ENCODE measurements around the gene ADAMTS6. TPM values are rescaled to one million over a fixed set of nuclear protein-coding genes. Genes with fewer than 3 reads are reported as not detected.
"Not testable (repeated sequence)": the region's sequence is repeated elsewhere in the genome, so short reads cannot be mapped to it uniquely, and the experiment has no call there.

The ADAMTS6 gene
- total RNA-seq, 1 donor from 2014 or later: 19.0 TPM

DNA sequence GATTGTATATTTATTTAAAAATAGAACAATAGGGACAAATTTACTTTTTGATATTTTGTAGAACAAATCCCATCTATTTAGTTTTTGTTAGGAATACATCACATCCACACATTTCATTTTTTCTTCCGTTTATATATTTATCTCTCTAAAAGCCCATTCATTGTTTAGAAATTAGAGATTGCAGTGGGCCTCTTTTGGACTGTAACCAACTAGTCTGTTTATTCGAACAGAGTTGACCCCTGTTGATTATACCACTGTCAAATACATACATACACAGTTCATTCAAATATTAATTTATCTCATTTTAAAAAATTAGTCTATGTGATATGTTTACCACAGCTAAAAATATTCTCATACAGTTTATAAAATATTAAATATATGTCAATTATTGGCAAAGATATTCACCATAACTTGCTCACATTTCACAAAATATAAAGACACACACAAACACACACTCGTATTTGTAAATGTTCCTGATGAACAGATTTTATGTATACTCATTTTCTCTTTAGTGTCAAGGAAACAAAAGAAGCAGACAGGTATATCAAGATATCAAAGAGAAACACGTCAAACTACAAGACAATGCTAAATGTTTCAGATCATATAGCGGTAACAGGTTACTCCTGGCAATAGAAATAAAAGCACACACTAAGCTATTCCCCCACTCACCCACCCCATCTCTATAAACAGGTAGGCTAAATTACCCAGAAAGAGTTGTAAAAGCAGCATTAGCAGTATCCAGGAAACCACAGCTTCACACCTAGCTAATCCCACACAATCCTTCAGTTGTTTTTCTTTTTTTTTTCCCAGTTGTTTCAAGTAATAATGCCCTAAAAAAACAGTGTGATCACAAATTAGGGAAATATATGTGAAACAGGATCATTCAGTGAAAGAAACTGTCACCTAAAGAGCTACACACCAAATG lies 283.9 kb downstream of the ADAMTS6 start:
- DNase-seq (ENCODE audit: low spot score): no peak

DNA sequence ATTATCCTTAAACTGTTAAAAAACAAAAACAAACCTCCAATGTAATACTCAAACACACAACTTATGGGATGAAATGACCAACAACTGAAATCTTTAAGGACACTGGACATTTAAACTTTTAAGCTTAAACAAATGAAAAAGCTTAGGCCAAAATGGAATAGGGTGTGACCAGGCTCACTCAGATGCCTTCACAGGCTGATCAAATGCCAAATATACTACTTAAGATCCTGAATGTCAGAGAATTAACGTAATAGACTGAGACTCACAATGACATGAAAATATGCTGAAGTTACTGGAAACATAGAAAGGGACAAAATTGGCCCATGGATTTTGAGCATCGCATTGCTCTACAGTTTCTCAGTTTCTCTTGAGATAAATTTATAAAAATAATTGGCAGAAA lies 286.8 kb downstream of the ADAMTS6 start:
- no peak for DNase-seq (ENCODE audit: low spot score)

DNA sequence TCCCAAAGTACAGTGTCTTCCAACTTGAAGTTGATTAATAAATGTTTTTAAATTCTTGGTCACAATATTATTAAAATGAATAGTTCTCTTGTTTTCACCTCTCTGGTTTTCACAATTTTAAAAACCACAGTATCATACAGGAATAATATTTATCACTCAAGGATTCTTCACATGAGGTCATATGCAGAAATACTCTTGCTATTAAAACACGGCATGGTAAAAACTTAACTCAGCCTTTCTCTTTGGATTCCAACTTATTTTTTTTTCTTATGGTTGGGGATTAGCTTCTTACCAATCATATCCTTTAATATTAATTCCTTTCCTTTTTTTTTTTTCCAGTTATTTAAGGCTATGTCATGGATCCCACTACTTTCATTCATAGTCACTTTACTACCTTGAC lies 289.4 kb downstream of the ADAMTS6 start:
- DNase-seq (ENCODE audit: low spot score): no peak

DNA sequence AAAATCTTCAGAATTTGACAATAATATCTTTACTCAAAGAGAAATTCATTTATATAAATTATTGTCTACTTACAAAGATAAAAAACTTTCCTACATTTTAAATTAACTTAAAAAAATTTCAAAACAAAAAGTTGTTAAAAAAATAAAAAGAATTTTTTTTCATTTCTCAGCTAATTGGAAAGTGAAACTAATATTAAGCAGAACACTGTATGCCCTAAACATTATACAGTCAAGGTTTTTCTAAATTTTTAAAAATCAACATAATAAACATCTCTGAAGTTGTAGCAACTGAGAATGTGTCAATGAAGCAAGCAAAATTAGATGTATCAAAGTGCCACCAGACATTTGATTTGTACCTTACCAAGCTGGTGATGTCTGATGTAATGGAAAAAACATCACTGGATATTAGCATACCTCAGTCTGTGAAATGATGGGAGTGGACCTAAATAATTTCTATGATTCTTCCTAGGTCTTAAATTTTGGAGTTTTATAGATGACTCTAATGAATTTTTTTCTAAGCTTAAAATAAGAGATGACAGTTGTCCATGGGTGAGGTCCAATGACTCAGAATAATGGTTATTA lies 290.1 kb downstream of the ADAMTS6 start:
- no peak for DNase-seq (ENCODE audit: low spot score)

DNA sequence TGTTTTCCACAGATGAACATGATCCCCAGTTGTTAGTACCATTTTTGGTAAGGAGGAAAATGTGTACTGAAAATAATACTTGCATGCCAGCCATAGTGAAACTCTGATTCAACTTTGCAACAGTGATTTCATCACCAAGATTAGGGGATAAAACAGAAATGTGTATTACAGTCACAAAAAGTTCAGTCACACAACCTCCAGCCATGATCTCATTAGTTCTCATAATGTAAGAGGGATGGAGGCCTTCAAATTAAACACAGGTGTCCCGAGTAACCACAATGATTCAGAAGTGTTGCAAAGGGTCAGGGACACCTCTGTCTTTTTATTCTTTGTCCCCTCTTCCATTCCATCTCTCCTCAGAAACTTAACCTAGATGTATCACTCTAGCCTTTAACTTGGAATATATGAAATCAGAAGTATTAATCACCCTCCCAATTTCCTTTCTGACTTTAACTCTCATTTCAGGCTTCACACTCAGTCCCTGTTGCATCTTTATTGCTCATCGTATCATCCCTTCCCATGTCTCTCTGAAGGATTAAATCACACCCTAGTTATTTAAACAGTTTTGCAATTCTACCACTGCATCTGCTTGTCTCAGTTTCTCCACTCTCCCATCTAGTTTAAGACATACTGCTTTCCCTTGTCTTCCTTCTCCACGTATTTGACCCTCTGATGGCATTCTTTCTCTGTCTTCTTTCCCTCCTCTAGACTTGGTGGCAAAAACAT lies 291.2 kb downstream of the ADAMTS6 start:
- no peak for DNase-seq (ENCODE audit: low spot score)

DNA sequence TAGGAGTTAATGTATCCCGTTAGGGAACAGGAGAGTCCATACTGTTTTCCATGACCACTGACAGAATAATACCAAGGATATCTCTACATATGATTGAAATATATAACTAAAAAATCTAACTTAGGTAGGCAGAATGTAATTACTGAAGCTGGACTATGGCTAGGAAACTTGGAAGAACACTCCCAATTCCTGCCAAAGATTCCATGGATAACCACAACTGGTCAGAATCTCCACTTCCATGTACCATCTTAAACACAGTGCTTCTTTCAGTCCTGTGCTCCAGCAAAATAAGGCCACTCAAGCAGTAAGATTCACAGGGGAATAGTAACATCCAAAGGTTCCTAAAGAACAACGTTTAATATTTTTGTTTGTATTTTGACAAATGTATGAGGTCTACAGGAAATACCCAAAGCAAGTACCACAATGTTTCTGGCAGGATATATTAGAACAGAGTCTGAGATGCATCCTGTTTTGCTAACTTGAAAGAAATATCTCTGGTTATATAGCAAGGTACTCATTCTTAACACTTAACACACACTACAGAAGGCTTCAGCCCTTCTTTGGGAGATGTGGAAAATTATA lies 295.0 kb downstream of the ADAMTS6 start:
- DNase-seq (ENCODE audit: low spot score): no peak

DNA sequence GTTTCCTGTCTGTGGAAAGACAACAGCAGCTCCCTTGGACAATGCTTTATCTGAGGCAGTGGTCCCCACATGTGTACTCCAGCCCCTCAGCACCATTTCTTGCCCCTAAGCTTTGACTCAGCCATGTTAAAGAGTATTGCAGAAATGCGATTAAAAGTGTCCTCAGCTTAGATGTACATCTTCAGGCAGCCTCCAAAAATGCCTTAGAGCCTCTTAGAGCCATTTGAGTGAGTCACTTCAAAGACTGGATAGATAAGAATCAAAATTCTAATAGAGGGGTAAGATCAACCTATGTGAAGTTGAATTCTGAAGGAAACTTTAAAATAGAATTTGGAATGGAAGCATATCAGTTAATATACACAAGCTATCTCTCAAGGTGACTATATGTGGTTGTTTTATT lies 296.3 kb downstream of the ADAMTS6 start:
- DNase-seq (ENCODE audit: low spot score): no peak

DNA sequence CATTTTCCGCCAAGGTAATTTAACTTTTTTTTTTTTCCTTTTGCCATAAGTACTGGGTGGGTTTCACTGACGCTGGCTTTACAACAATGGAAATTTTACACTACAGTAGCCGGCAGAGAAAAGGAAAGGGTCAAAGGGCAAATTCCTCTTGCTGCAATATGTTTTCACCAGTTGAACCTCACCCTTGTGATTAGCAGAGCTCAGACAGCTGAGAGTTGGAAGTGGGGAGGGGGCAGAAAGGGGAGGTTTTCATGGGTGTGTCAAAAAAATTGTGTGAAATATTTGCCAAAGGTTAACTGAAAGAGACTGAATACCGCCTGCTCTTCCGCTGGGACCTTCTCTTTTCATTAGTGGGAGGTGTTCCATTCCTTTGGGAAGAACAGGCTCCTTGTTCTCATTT lies 296.9 kb downstream of the ADAMTS6 start:
- DNase-seq (ENCODE audit: low spot score): no peak

DNA sequence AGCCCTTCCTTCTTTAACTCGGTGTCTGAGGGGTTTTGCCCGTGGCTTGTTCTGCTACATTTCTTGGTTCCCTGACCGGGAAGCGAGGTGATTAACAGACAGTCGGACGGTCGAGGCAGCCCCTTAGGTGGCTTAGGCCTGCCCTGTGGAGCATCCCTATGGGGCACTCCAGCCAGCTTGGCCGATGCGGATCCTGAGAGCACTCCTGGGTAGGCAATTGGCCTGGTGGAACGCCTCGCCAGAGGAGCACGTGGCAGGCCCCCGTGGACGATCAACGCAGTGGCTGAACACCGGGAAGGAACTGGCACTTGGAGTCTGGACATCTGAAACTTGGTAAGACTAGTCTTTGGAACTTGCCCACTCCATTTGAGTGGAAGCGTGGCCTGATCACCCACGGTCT lies 307.5 kb downstream of the ADAMTS6 start:
- not testable (repeated sequence) for DNase-seq (ENCODE audit: low spot score)

DNA sequence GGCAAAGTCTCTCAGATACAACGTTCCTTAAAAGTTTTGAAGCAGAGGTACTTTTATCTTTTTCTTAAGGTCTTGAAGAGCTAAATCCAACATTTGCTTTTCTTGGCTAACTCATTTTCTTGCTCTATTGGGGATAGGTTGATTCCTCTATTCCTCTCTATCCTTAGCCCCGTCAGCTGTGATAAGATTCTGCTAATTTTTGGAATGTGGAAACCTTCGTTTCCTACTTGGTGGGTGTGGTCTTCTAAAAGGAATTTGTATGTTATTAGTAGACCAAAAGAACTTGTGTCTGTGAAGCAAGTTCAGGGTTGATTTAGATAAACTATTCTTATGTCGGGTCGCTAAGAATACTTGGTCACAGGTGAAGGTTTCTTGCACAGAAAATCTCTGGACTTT lies 308.6 kb downstream of the ADAMTS6 start:
- DNase-seq (ENCODE audit: low spot score): no peak

DNA sequence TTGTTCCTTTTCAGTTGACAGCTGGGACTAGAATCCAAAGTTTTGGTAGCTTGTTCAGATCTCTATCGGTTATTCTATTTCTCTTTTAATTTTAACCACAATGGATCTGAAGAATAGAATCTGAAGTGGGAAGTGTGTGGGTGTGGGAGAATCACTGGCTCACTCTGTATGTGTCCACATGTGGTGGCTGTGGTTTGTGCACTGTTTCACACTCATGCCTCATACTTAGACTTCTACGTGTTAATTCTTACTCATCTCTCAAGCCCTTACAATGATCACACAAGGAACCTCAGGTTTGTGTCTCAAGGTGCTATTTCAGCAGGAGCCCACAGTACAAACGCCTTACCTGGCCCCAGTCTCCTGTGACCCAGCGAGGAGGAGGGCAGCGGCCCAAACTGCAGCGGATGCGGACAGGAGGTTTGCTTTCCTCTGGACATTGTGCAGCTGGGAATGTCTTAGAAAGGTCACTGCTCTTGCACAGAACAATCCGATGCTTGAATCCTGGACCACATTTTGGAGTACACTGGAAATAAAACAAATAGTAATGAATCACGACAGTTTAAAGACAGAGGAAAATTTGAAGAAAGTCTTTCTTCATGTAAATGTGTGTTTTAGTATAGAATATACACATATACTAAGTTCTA lies 309.1 kb downstream of the ADAMTS6 start:
- no peak for DNase-seq (ENCODE audit: low spot score)

DNA sequence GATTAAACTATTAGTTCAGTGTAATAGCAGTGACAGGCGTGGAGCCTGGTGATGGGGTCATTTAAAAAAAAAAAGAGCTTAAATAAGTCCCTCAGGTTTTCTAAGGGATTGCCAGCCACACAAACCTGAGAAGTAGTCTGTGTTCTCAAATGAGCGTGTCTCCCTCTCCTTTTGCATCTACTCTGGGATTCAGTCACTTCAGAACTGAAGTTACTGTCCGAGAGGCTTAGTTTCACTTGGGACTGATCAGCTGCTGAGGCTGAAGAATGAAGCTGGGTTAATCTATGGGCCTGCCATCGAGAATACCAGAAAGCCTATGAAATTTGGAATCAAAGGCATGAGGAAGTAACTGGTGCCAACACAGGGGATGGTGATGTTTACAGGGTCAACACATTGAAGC lies 310.1 kb downstream of the ADAMTS6 start:
- DNase-seq (ENCODE audit: low spot score): no peak

DNA sequence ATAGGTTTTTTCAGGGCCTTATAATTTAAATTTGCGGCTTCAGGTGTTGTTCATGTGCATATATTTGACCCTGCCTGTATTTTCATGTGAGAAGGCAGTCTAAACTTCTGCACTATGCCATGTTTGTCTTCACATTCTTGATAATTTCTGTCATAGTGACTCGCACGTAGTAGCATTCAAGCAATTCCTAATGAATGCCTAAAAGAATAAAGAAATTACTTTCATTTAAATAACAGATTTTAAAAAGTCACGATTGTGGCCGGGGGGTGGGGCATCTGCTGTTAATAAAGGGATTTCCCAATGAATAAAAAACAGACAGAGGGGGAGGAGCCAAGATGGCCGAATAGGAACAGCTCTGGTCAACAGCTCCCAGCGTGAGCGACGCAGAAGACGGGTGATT lies 318.0 kb downstream of the ADAMTS6 start:
- DNase-seq (ENCODE audit: low spot score): no peak

DNA sequence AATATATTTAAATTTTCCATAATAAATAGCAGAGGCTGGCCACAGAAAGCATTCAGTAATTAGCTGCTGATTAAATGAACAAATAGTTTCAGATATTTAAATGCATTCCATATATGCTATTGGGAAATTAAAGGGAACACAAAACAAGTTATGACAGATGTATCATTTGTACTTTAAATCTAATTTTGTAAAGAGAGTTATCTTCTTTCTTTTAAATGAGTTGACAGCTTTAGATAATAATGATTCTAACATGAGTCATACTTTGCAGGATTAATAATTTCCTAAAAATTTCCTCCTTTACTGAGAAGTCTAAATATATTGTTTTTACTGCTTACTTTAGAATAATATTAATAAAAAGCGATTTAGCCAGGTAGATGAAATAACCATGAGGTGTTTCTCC lies 320.1 kb downstream of the ADAMTS6 start:
- DNase-seq (ENCODE audit: low spot score): no peak

DNA sequence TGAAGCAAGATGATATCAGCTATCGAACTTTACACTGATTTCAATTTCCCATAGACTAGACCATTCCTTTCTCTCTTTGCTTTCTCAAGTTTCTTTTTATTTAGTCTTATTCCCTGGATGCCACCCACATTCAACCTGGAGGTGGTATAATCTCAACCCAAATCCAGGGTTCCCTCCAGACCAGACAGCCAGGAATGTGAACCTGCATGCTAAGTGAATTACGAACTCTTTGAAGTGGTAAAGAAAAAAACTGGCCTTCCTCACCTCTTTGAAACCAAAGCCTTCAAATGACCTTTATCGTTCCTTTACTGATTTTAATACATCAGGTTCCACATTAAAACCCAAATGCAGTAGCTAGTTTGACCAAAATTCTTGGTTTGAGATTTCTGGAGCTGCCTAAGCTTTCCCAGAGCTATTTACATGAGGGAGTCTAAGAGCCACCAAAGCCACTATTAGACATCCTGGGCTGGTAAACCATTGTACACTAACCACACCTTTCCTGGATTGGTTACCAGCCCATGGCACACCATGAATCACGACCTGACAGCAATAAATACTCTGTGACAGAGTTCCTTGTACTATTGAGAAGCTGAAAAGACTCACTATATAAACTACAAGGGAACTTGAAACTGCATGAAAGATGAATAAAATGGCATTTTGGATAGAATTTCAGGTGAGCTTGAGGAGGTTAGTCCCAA lies 323.7 kb downstream of the ADAMTS6 start:
- DNase-seq (ENCODE audit: low spot score): no peak

DNA sequence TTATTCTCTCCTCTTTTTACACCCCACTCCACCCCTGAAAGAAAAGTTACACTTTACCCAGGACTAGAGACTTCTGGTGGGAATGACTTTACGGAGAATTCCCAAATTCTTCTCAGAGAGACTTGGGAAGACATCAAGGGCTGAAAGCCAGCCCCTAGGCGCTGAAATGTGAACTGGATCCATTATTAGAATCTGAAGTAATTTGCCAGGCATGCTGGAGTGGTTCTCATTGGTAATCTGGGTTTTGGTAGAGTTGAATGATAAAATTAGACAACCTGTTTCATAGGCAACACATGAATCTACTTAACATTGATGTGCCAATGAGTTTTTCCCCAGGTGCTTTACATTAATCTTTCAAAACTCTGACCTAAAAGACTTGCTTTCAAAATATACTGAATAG lies 324.8 kb downstream of the ADAMTS6 start:
- DNase-seq (ENCODE audit: low spot score): no peak

DNA sequence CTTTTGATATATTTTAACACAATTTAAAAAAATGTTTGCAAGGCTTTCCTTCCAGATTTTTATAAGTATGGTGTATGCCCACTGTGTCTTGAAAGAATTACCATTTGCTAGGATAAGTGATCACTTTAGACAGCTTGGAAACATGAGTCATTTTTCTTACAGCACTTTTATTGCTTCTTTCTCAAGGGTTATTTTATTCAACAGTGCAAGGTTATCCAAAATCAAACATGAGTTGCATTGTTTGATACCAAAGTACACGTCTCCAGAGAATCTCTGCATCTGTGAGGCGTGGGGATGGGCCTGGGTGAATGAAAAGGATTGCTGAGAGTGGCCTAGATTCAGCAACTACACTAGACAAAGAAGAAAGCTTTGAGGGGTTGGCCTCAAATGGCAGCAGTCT lies 329.6 kb downstream of the ADAMTS6 start:
- no peak for DNase-seq (ENCODE audit: low spot score)

DNA sequence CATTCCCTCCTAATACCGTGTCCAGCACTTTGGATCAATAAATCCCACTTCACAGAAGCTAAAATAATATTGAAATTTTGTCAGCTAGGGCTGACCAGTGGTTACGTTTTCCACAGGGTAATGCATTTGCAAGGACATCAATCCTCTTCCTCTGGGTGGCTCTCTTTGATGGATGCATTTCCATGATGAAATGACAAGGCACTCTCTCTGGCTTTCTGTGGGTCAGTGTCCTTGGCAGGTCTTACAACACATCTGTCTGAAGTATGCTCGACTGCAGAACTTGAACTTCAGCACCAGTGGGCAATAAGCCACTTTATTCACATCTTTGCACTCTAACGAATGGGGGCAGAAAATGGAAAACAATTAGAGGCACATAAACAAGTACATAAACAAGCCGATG lies 330.1 kb downstream of the ADAMTS6 start:
- no peak for DNase-seq (ENCODE audit: low spot score)

DNA sequence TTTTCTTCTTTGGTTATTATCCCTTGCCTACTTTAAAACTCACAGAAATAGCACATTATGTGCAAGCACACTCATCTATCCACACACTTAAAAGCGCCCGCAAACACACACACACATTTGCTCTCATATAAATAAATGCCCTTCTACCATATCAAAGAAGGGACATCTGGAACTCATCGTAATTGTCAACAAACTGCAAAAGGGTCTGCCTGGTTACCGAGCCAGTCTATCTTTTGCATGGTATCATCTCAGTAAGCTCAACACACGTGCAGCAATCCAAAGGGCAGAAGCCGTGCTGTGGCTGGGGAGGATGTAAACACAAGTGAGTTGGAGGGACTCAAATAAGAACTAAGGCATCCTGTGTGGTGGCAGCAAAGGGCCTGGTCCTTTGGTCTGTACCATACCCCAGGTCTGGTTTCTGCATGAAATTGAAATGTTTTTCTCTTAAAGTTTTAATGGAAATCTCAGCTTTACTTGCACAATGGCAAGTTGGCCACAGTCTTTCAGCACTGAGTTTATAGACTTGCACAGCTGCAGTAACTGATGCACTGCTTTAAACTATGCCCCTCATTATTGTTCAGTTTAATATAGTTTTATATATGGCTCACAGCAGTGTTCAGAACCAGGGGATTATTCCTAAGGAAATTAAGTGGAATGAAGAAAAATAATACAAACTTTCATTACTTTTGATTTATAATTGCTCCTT lies 331.0 kb downstream of the ADAMTS6 start:
- DNase-seq (ENCODE audit: low spot score): no peak

DNA sequence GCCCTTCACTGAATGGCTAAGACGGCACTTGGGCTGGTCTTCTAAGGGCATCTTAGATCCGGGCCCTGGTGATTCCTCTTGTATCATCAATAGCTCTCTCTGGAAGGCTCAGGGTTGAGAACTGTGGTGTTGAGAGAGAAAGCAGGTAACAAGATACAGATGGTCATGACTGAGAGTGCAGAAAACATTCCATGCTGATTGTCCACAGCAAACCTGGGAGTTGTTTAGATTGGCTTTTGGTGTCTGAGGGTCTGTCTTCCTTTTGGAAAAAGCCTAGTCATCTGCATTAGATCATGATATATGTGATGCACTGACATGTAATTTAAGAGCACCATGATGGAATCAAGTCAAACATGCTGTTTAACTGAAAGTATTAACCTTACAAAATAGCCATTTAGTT lies 331.9 kb downstream of the ADAMTS6 start:
- no peak for DNase-seq (ENCODE audit: low spot score)
